ENCODE results near the gene SP2.
"Not testable (repeated sequence)": the region's sequence is repeated elsewhere in the genome, so short reads cannot be mapped to it uniquely, and the experiment has no call there.

Gene SP2

GRCh38 chr17:47916489-47917208 lies 20.6 kb downstream of the SP2 start:
- peaks cover 15% of the 10 kb centered on the region for H4K20me1 ChIP-seq
- no peak overlapping the region for H3K4me2 ChIP-seq
- no peak for TF ChIP-seq Cebpa-rat (IDR thresholded peaks at IDR 0.05)
- peaks cover 23% of the 10 kb centered on the region for H3K4me1 ChIP-seq
- no peaks in the 10 kb centered on the region for H3K9me3 ChIP-seq
- no peaks in the 10 kb centered on the region for H3K27me3 ChIP-seq
- peaks cover 54% of the 10 kb centered on the region for H3K36me3 ChIP-seq
- no peak overlapping the region for H3K4me3 ChIP-seq
- no peak overlapping the region for H3K27ac ChIP-seq
- H3K9ac ChIP-seq: no peak overlapping the region

GRCh38 chr17:47917581-47917980 lies 21.5 kb downstream of the SP2 start:
- Histone ChIP-seq H3K9ac (no peak overlapping the region), H3K4me2 (no peak overlapping the region), H3K27ac (no peak overlapping the region), H3K4me1 (peaks cover 23% of the 10 kb centered on the region), H3K4me3 (no peak overlapping the region), H3K9me3 (no peaks in the 10 kb centered on the region), H3K27me3 (no peaks in the 10 kb centered on the region), H3K36me3 (peaks cover 63% of the 10 kb centered on the region), H4K20me1 (peaks cover 19% of the 10 kb centered on the region)
- no peak for TF ChIP-seq Cebpa-rat (IDR thresholded peaks at IDR 0.05)

- Histone ChIP-seq H3K4me1 (peaks cover 23% of the 10 kb centered on the region), H4K20me1 (peaks cover 19% of the 10 kb centered on the region), H3K9me3 (no peaks in the 10 kb centered on the region), H3K27me3 (no peaks in the 10 kb centered on the region), H3K27ac (no peak overlapping the region), H3K36me3 (peaks cover 67% of the 10 kb centered on the region), H3K4me2 (no peak overlapping the region), H3K4me3 (no peak overlapping the region), H3K9ac (no peak overlapping the region)
- TF ChIP-seq Cebpa-rat (IDR thresholded peaks at IDR 0.05): no peak
Observed at GRCh38 chr17:47918006-47918405, 22.0 kb downstream of the SP2 start.

- Histone ChIP-seq H3K4me3 (no peak overlapping the region), H3K9ac (no peak overlapping the region), H3K27me3 (no peaks in the 10 kb centered on the region), H3K27ac (no peak overlapping the region), H3K4me1 (peaks cover 17% of the 10 kb centered on the region), H4K20me1 (peaks cover 19% of the 10 kb centered on the region; the same call in 1 of the 2 replicates), H3K4me2 (no peak overlapping the region), H3K9me3 (no peaks in the 10 kb centered on the region), H3K36me3 (peaks cover 77% of the 10 kb centered on the region)
- TF ChIP-seq Cebpa-rat (IDR thresholded peaks at IDR 0.05): no peak
Observed at GRCh38 chr17:47918991-47919390, 23.0 kb downstream of the SP2 start.

GRCh38 chr17:47919889-47920288 lies 23.9 kb downstream of the SP2 start:
- H3K36me3 ChIP-seq: peaks cover 82% of the 10 kb centered on the region
- not testable (repeated sequence) for H3K27me3 ChIP-seq, H3K27ac ChIP-seq, H3K9ac ChIP-seq, H3K9me3 ChIP-seq, H3K4me2 ChIP-seq, H3K4me3 ChIP-seq, H3K4me1 ChIP-seq
- peaks cover 19% of the 10 kb centered on the region; the same call in 1 of the 2 replicates for H4K20me1 ChIP-seq

- H3K4me3 ChIP-seq: no peak overlapping the region
- H3K36me3 ChIP-seq: peaks cover 93% of the 10 kb centered on the region
- H3K4me1 ChIP-seq: no peaks in the 10 kb centered on the region
- no peak overlapping the region for H3K9ac ChIP-seq
- H3K27ac ChIP-seq: no peak overlapping the region
- H4K20me1 ChIP-seq: 0 out of 2 replicates have a peak, but pooled peaks cover 7% of the 10 kb centered on the region
- TF ChIP-seq Cebpa-rat (IDR thresholded peaks at IDR 0.05): no peak
- no peaks in the 10 kb centered on the region for H3K9me3 ChIP-seq
- H3K27me3 ChIP-seq: no peaks in the 10 kb centered on the region
- H3K4me2 ChIP-seq: no peak overlapping the region
Observed at GRCh38 chr17:47924785-47925677, 29.0 kb downstream of the SP2 start.

GRCh38 chr17:47925678-47925988 lies 29.6 kb downstream of the SP2 start:
- no peak overlapping the region for H3K4me2 ChIP-seq
- peaks cover 99% of the 10 kb centered on the region for H3K36me3 ChIP-seq
- 0 out of 2 replicates have a peak, but pooled peaks cover 7% of the 10 kb centered on the region for H4K20me1 ChIP-seq
- no peak overlapping the region for H3K4me3 ChIP-seq
- no peaks in the 10 kb centered on the region for H3K27me3 ChIP-seq
- no peaks in the 10 kb centered on the region for H3K4me1 ChIP-seq
- no peaks in the 10 kb centered on the region for H3K9me3 ChIP-seq
- no peak overlapping the region for H3K9ac ChIP-seq
- no peak overlapping the region for H3K27ac ChIP-seq
- TF ChIP-seq Cebpa-rat (IDR thresholded peaks at IDR 0.05): no peak

- TF ChIP-seq Cebpa-rat (IDR thresholded peaks at IDR 0.05): no peak
- Histone ChIP-seq H3K27me3 (no peaks in the 10 kb centered on the region), H3K4me1 (peaks cover 6% of the 10 kb centered on the region; the same call in 1 of the 2 replicates), H3K4me2 (no peak overlapping the region), H3K9me3 (no peaks in the 10 kb centered on the region), H4K20me1 (no peaks in the 10 kb centered on the region), H3K4me3 (no peak overlapping the region), H3K36me3 (peaks cover 88% of the 10 kb centered on the region), H3K27ac (no peak overlapping the region), H3K9ac (no peak overlapping the region)
Observed at GRCh38 chr17:47927821-47928400, 31.9 kb downstream of the SP2 start.

GRCh38 chr17:47928415-47928814 lies 32.4 kb downstream of the SP2 start:
- Histone ChIP-seq H3K4me2 (no peak overlapping the region), H4K20me1 (no peaks in the 10 kb centered on the region), H3K9ac (no peak overlapping the region), H3K9me3 (no peaks in the 10 kb centered on the region), H3K4me1 (peaks cover 6% of the 10 kb centered on the region; the same call in 1 of the 2 replicates), H3K36me3 (peaks cover 87% of the 10 kb centered on the region), H3K4me3 (no peak overlapping the region), H3K27me3 (no peaks in the 10 kb centered on the region), H3K27ac (no peak overlapping the region)
- no peak for TF ChIP-seq Cebpa-rat (IDR thresholded peaks at IDR 0.05)
